H1 (cell line): ENCODE data around the gene NAPG. TPM values are rescaled to one million over a fixed set of nuclear protein-coding genes. Genes with fewer than 3 reads are reported as not detected.

Experiments used
- CTCF ChIA-PET: fragments of 300-600 bp; sonication (Branson Sonifier 250); formaldehyde crosslinking; loops from one replicate; lab custom pipeline; 2021; ENCODE audit not compliant: partially characterized antibody; lab: Charles Lee
- POLR2A ChIA-PET: fragments of 300-600 bp; sonication (Branson Sonifier 250); formaldehyde crosslinking; loops from one replicate; lab custom pipeline; 2021; ENCODE audit warnings: inconsistent platforms; ENCODE audit not compliant: partially characterized antibody; lab: Charles Lee
- DNase-seq, 2 experiments: peaks; one replicate each; pipeline versions ENCODE4 v3.0.0 to v3.0.0-alpha.2; 2010 to 2022; ENCODE audit warnings: low spot score in 2 of 2, low read depth in 1 of 2, mixed read lengths in 1 of 2
- FAIRE-seq: peaks from 2 replicates; lab custom pipeline; 2011; peaks lifted over from hg19 to GRCh38; lab: Jason Lieb, UNC
- H2AFZ ChIP-seq: 2 replicates; pipeline ENCODE4 v1.8.1; 2012; ENCODE audit warnings: low read length, inconsistent platforms
- H2AK5ac ChIP-seq: 2 replicates; pipeline ENCODE4 v1.6.1; 2013; ENCODE audit warnings: low read depth, low read length
- H2BK120ac ChIP-seq: replicated peaks from 2 replicates; pipeline ENCODE3; 2013; ENCODE audit warnings: low read depth, low read length, inconsistent platforms
- H2BK12ac ChIP-seq: 2 replicates; pipeline ENCODE4 v1.6.1; 2013; ENCODE audit warnings: low read depth, low read length
- H2BK15ac ChIP-seq: 2 replicates; pipeline ENCODE4 v1.6.1; 2013; ENCODE audit warnings: low read length
- H2BK20ac ChIP-seq: 2 replicates; pipeline ENCODE4 v1.6.1; 2013; ENCODE audit warnings: low read length
- H2BK5ac ChIP-seq: 2 replicates; pipeline ENCODE4 v1.6.1; 2013; ENCODE audit warnings: low read depth, low read length
- H3K14ac ChIP-seq: 2 replicates; pipeline ENCODE4 v1.6.1; 2013; ENCODE audit warnings: inconsistent platforms; ENCODE audit not compliant: insufficient read length
- H3K18ac ChIP-seq: 2 replicates; pipeline ENCODE4 v1.6.1; 2013; ENCODE audit warnings: low read length; ENCODE audit errors: extremely low read depth
- H3K23ac ChIP-seq: 2 replicates; pipeline ENCODE4 v1.6.1; 2013; ENCODE audit warnings: inconsistent platforms; ENCODE audit not compliant: insufficient read length
- H3K23me2 ChIP-seq: 2 replicates; pipeline ENCODE4 v1.6.1; 2013; ENCODE audit warnings: low read depth, low read length
- H3K27ac ChIP-seq: 2 replicates; pipeline ENCODE4 v1.6.1; 2011; ENCODE audit warnings: low read depth, low read length, inconsistent platforms
- H3K27me3 ChIP-seq, 4 experiments: replicated peaks in 1 of 4; 1 replicate in 1 of 4; 2 replicates in 3 of 4; pipeline versions ENCODE4 v1.6.1 to v1.8.1; 2011 to 2013; ENCODE audit warnings: low read length in 3 of 4, mild to moderate bottlenecking in 3 of 4, inconsistent platforms in 2 of 4, mixed read lengths in 2 of 4, moderate library complexity in 1 of 4; ENCODE audit not compliant: control insufficient read depth in 3 of 4, insufficient read depth in 3 of 4; ENCODE audit errors: extremely low read depth in 1 of 4
- H3K36me3 ChIP-seq, 4 experiments: 2 replicates each; pipeline versions ENCODE4 v1.6.1 to v1.8.1; 2011 to 2013; ENCODE audit warnings: mild to moderate bottlenecking in 4 of 4, low read length in 3 of 4, moderate library complexity in 2 of 4, control low read depth in 1 of 4, inconsistent platforms in 1 of 4; ENCODE audit not compliant: insufficient read depth in 4 of 4, control insufficient read depth in 2 of 4
- H3K4ac ChIP-seq: replicated peaks from 2 replicates; pipeline ENCODE3; 2013; ENCODE audit warnings: low read length, low read depth, mixed read lengths, inconsistent platforms; ENCODE audit not compliant: insufficient read length
- H3K4me1 ChIP-seq, 4 experiments: replicated peaks in 1 of 4; 1 replicate in 1 of 4; 2 replicates in 3 of 4; pipeline versions ENCODE4 v1.6.1 to v1.8.1; 2011 to 2013; ENCODE audit warnings: low read length in 3 of 4, inconsistent platforms in 2 of 4, mixed read lengths in 1 of 4; ENCODE audit not compliant: insufficient read depth in 4 of 4, control insufficient read depth in 3 of 4
- H3K4me2 ChIP-seq, 2 experiments: 2 replicates each; pipeline versions ENCODE4 v1.6.1 to v1.8.1; 2011 to 2013; ENCODE audit warnings: low read depth in 2 of 2, low read length in 2 of 2, control low read depth in 1 of 2, inconsistent platforms in 1 of 2, mild to moderate bottlenecking in 1 of 2; ENCODE audit not compliant: insufficient read depth in 1 of 2
- H3K4me3 ChIP-seq, 4 experiments: fragments of 200-600, 300-600 bp in 1 of 4; sonication (generic), shearing (Covaris generic), sonication (Bioruptor Twin) in 1 of 4; 2 replicates each; pipeline versions ENCODE4 v1.5.1 to v1.8.1; 2011 to 2016; ENCODE audit warnings: low read length in 4 of 4, low read depth in 3 of 4, control low read depth in 2 of 4, inconsistent platforms in 2 of 4, mild to moderate bottlenecking in 2 of 4, mixed read lengths in 1 of 4, moderate library complexity in 1 of 4; ENCODE audit not compliant: insufficient read depth in 2 of 4; ENCODE audit errors: extremely low read depth in 1 of 4
- H3K56ac ChIP-seq: replicated peaks from 2 replicates; pipeline ENCODE3; 2013; ENCODE audit warnings: low read depth, mild to moderate bottlenecking, mixed read lengths, low read length, inconsistent platforms; ENCODE audit not compliant: insufficient read length
- H3K79me1 ChIP-seq: 2 replicates; pipeline ENCODE4 v1.6.1; 2013; ENCODE audit warnings: low read depth, low read length, control low read depth
- H3K79me2 ChIP-seq, 2 experiments: 2 replicates each; pipeline versions ENCODE4 v1.6.1 to v1.8.1; 2012 to 2013; ENCODE audit warnings: low read length in 2 of 2, mild to moderate bottlenecking in 2 of 2, inconsistent platforms in 1 of 2; ENCODE audit not compliant: insufficient read depth in 2 of 2, control insufficient read depth in 1 of 2
- H3K9ac ChIP-seq, 4 experiments: replicated peaks in 1 of 4; 1 replicate in 1 of 4; 2 replicates in 3 of 4; pipeline versions ENCODE4 v1.6.1 to v1.8.1; 2011 to 2013; ENCODE audit warnings: low read depth in 3 of 4, low read length in 3 of 4, control low read depth in 2 of 4, mild to moderate bottlenecking in 2 of 4, moderate library complexity in 2 of 4, inconsistent platforms in 1 of 4; ENCODE audit errors: extremely low read depth in 1 of 4
- H3K9me3 ChIP-seq, 2 experiments: 2 replicates each; pipeline versions ENCODE4 v1.6.1 to v1.8.1; 2012 to 2013; ENCODE audit warnings: mild to moderate bottlenecking in 2 of 2, moderate library complexity in 2 of 2, control low read depth in 1 of 2, inconsistent platforms in 1 of 2, low read depth in 1 of 2, low read length in 1 of 2, mixed read lengths in 1 of 2; ENCODE audit not compliant: insufficient read depth in 2 of 2
- H4K20me1 ChIP-seq, 2 experiments: replicated peaks in 1 of 2; 2 replicates each; pipeline versions ENCODE3 to v1.8.1; 2011 to 2013; ENCODE audit warnings: inconsistent platforms in 2 of 2, low read length in 2 of 2, mild to moderate bottlenecking in 1 of 2; ENCODE audit not compliant: insufficient read depth in 2 of 2, control insufficient read depth in 1 of 2
- H4K5ac ChIP-seq: 2 replicates; pipeline ENCODE4 v1.6.1; 2013; ENCODE audit warnings: low read length, low read depth, mixed read lengths, inconsistent platforms; ENCODE audit not compliant: insufficient read length
- H4K8ac ChIP-seq: 2 replicates; pipeline ENCODE4 v1.8.0; 2013; ENCODE audit warnings: mild to moderate bottlenecking, moderate library complexity, low read length, inconsistent platforms; ENCODE audit not compliant: insufficient read depth; ENCODE audit errors: extremely low read depth
- H4K91ac ChIP-seq: replicated peaks from 2 replicates; pipeline ENCODE3; 2013; ENCODE audit warnings: low read length, mixed read lengths, inconsistent platforms; ENCODE audit not compliant: insufficient read length
- ATF2 ChIP-seq: IDR thresholded peaks from 2 replicates; pipeline ENCODE4 v1.6.1; 2012; ENCODE audit warnings: low read length, inconsistent platforms
- CHD1 ChIP-seq: IDR thresholded peaks from 2 replicates; pipeline ENCODE4 v1.6.1; 2012; ENCODE audit warnings: low read depth, low read length, improper control_type of control experiment
- SAP30 ChIP-seq: fragments of 300-600 bp; sonication (generic); IDR thresholded peaks from 2 replicates; pipeline ENCODE4 v1.7.1; 2012; ENCODE audit warnings: low read length, moderate library complexity, mild to moderate bottlenecking, inconsistent platforms; ENCODE audit not compliant: insufficient read depth, insufficient replicate concordance
- TBP ChIP-seq: IDR thresholded peaks from 2 replicates; pipeline ENCODE4 v1.6.1; 2011; ENCODE audit warnings: low read depth, low read length, improper control_type of control experiment
- USF2 ChIP-seq: IDR thresholded peaks from 2 replicates; pipeline ENCODE4 v1.6.1; 2011; ENCODE audit warnings: low read length, improper control_type of control experiment
- WGBS, 2 experiments: shearing (Covaris generic) in 1 of 2; methylation state at CpG; one replicate each; pipeline versions ENCODE4 v1.1.6 to v1.1.7; 2013 to 2015; ENCODE audit warnings: low lambda C conversion rate in 2 of 2, mixed read lengths in 2 of 2, inconsistent platforms in 1 of 2, low coverage in 1 of 2, missing lambda C conversion rate in 1 of 2; ENCODE audit not compliant: insufficient replicate concordance in 2 of 2, insufficient coverage in 1 of 2, insufficient read length in 1 of 2; ENCODE audit errors: extremely low coverage in 1 of 2, missing lambda C conversion rate in 1 of 2; 5-methylcytosine and 5-hydroxymethylcytosine counted together
- polyA plus RNA-seq, 7 experiments: library from polyadenylated mRNA; depleted of rRNA in 3 of 7; stranded (reverse) in 5 of 7; unstranded in 2 of 7; fragments of >200 nt in 5 of 7; fragments of 200-250 nt in 2 of 7; gene quantifications; 1 replicate in 5 of 7; 2 replicates in 1 of 7; 4 replicates in 1 of 7; pipeline versions ENCODE4 v1.2.1 to v1.2.3, GENCODE V29; 2011 to 2013; ENCODE audit warnings: missing spikeins in 2 of 7, mixed read lengths in 2 of 7
- total RNA-seq: library from RNA; stranded (reverse); fragmentation: NEBNext Ultra II Directional; extraction: Animal tissue kit (Norgen Biotek cat#: 25700); gene quantifications from 2 replicates; pipeline ENCODE4 v1.2.1, GENCODE V29; 2021

Gene NAPG
- total and polyA plus RNA-seq, 2 of the 8 experiments (the other 6 are each of a cell fraction or from before 2014, with no cell fraction given): 8.0 to 23.5 TPM

- ChIA-PET POLR2A (no interaction called here), CTCF (interaction anchor here (0.6 to 4.8 kb wide), 2 partner anchors 10 to 11 kb away, joined by 3 to 26 read pairs; no protein-coding TSS in a partner anchor)
- WGBS, 2 experiments: 93% methylated on average over 1 of the region's 1 CpG; no CpG with 5 or more reads in 1 of the 2 experiments
- TF ChIP-seq ATF2 (no peak), USF2 (no peak), SAP30 (no peak), TBP (no peak), CHD1 (no peak)
These were observed 44.8 kb downstream of the NAPG start for GRCh38 chr18:10570622-10571021.

More at GRCh38 chr18:10570622-10571021, 44.8 kb downstream of the NAPG start:
- Histone ChIP-seq H4K91ac (no peak overlapping the region), H3K18ac (no peak overlapping the region), H3K9me3 (no peaks in the 10 kb centered on the region), H3K4me2 (no peak overlapping the region), H3K56ac (no peak overlapping the region), H4K20me1 (no peaks in the 10 kb centered on the region), H3K23ac (no peak overlapping the region), H3K79me2 (no peaks in the 10 kb centered on the region), H3K36me3 (no peaks in the 10 kb centered on the region), H3K9ac (no peak overlapping the region), H3K23me2 (no peaks in the 10 kb centered on the region), H2BK5ac (no peak overlapping the region), H3K27ac (no peak overlapping the region), H2BK20ac (no peak overlapping the region), H3K4ac (no peak overlapping the region), H4K5ac (no peak overlapping the region), H3K4me3 (no peak overlapping the region), H2BK15ac (no peak overlapping the region), H2BK12ac (no peak overlapping the region), H3K14ac (no peak overlapping the region), H2AK5ac (no peak overlapping the region), H3K27me3 (no peaks in the 10 kb centered on the region), H3K4me1 (no peaks in the 10 kb centered on the region), H2AFZ (no peak overlapping the region), H4K8ac (no peak overlapping the region), H2BK120ac (no peak overlapping the region), H3K79me1 (no peaks in the 10 kb centered on the region)
- FAIRE-seq (no peak), DNase-seq (no peak)
